GM19438 (cell line): ENCODE data around the gene KIF18A.

Experiments used
- ATAC-seq: cut with Tn5 transposase; IDR thresholded peaks from one replicate; pipeline ENCODE4 v1.9.1; 2021; ENCODE audit warnings: low read depth; ENCODE audit not compliant: unreplicated experiment

Gene KIF18A

DNA sequence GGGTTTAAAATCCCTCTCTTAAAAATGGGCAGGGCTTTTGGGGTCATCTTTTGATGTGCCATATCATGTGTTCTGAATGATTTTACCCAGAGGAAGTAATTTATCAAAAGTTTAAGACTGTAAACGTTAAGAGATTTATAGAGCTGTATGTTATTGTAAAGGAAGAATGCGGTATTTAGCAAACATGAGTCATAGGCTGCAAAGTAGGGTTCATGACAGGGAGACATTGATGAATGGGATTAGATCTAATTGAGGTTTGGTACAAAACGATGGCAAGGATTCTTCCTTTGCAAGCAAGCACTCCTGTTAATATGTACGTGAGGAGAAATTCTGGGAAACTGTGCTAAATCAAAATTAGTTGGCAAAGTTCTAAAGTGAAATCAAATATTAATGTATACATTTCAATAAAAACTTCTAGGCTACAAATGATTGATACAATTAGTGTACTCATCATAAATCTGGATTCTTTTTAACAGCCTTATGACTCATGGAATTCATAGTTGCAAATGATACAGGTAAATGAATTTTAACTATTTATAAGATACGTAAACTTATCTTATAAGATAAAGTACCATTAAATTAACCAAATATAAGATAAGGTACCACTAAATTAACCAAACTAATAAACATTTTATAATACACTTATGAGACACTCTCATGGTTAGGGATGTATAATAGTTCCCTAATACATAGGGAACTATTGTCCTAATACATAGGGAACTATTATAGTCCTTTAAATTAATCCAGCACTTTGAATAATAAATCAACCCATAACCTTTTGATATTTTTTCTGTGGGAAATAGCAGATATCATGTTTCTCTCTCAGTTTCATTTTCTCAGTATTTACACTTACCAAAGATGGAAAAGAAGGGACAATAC lies 58.4 kb downstream of the KIF18A start:
- ATAC-seq = no peak

DNA sequence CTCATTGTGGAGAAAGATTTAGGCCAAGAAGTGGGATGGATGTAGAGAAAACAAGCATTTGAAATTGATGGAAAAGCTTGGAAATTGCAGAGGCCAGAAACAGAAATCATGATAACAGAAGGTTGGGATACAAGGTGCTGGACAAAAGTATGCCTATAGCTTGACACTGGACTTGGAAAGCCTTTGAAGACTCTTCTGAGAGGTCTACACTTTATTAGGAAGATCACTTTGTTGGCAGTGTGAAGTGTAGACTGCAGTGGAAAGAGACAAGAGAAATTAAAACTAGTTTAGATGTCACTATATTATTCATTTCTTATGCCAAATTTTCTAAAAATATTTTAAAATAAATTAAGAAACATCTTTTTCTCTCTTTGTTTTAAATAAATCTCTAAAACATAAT lies 59.1 kb downstream of the KIF18A start:
- no peak for ATAC-seq

DNA sequence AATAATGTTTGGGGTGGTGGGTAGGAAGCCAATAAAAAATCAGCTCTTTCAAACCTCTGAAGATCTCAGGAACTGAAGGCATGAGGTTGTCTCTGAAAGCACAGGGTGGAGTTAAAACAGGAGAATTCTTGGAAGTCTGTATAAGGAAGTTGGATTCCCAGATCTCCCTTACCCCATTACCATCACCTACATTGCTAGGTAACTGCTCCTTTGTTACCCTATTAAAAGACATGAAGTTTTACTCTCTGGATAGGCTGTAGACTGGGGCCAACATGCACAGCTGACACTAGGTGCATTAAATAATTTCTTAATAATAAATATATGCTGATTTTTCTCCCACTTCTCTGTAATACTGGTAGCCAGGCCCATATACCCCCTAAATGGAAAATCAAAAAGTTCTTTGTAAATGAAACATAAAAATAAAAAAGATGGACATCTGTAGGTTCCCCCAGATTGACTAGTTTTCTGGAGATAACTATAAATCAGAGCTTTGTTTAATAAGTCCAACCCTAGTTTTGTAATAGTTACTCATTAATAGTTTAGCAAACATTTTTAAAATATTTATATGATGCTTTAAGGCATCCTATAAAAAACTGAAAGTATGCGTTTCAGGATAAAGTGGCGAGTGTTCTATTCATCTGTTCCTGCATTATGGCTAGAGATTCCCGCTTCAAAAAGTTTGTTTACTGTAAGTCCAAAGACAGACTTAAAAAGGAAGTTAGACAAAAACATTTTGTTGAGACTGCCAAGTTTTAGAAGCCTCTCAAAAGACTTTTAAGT lies 63.8 kb downstream of the KIF18A start:
- no peak for ATAC-seq

DNA sequence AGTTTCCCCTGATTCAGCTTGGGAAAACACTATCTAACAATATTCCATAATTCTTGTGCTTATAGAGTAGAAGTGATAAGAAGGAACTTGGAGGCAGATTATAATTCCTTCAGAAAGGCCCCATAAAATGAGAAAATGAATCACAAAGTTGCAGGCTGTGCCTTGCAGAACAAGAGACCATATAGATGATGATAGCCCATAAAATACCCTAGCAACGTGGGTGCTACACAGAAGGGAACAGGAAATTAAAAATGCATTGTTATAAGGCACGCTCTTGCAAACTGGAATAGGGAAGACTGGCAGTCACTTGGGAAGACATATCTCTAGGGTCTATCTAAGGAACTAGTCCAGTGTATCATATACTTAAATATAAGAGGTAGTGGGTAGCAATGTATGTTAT lies 67.6 kb downstream of the KIF18A start:
- no peak for ATAC-seq

- ATAC-seq = no peak
These were observed 69.2 kb downstream of the KIF18A start for GRCh38 chr11:28038775-28039174.

DNA sequence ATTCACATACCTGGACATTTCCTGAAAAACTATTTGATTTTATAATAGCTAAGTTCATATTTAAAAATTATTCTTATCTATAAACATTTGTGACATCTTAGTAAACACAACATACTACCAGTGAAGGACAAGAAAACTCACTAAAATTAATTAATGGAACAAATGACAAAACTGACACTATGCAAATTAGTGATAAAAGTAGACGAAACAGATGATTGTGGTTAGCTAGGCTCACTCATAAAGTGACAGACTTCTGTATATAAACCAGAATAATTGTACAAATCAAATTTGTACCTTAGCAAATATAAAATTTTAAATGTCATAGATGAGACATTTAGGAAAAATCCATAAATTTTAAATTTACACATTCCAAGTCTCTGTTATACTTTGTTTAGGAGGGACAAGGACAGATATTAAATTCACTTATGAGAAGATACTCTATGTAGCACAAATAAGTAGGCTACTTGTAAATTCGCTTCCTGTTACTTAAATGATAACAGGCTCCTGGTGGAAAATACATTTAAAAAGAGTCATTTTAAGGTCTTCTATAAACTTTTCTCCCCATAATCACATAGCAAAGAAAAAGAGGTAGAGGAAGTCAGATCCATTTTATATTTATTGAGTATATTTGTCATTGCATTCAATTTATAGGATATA lies 81.2 kb downstream of the KIF18A start:
- ATAC-seq = no peak

GRCh38 chr11:28017816-28018215 lies 90.1 kb downstream of the KIF18A start:
- no peak for ATAC-seq

DNA sequence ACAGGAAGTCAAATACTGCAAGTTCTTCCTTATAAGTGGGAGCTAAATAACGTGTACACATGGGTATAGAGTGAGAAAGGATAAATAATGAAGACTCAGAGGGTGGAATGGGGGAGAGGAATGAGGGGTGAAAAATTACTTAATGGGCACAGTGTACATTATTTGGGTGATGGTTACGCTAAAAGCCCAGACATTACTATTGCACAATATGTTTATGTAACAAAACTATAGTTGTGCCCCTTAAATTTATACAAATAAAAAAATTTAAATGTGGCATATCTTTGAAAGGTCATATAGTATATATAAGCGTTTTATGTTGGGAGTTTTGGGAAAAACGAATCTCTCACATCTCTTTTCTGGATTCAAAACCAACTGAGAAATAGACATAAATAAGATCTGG lies 96.1 kb downstream of the KIF18A start:
- ATAC-seq = no peak

- no peak for ATAC-seq
These were observed 98.0 kb downstream of the KIF18A start for GRCh38 chr11:28009996-28010395.

GRCh38 chr11:28009388-28009787 lies 98.6 kb downstream of the KIF18A start:
- no peak for ATAC-seq

DNA sequence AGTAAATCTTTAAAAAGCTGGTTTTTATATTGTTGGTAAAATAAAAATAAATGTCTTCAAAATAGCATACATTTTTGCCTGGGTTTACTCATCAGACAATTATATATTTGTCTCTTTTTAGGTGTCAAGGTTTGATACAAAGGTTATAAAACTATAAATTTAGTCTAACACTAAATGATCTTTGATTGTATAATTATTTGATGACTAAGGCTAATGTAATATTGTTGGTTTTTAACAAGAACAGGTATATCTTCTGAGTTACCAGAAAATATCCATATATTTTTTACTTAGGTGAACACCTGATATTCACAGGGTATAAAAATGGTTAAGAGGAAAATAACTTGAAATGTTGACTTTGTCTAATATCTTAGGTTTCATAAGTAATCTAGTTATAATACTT lies 104.3 kb downstream of the KIF18A start:
- ATAC-seq = no peak

GRCh38 chr11:27998552-27998951 lies 109.4 kb downstream of the KIF18A start:
- ATAC-seq = no peak

- ATAC-seq = no peak
These were observed 110.6 kb downstream of the KIF18A start for GRCh38 chr11:27997344-27997743.

DNA sequence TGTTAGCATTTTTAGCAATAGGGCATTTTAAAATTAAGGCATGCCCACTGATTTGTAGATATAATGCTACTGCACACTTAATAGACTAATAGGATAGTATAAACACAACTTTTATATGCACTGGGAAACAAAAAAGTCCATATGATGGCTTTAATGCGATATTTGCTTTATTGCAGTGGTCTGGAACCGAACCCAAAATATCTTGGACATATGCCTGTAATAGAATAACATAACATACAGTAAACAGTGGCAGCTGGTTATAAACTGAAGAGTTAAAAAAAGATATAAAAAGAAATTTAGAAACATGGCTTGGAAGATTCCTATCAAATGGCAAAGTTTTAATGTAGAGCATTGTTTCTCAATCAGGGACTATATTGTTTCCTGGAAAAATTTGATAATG lies 111.9 kb downstream of the KIF18A start:
- no peak for ATAC-seq

- ATAC-seq = no peak
These were observed 112.9 kb downstream of the KIF18A start for GRCh38 chr11:27995083-27995482.

- ATAC-seq = no peak
These were observed 116.2 kb downstream of the KIF18A start for GRCh38 chr11:27991736-27992135.

GRCh38 chr11:27977527-27977926 lies 130.4 kb downstream of the KIF18A start:
- no peak for ATAC-seq

- ATAC-seq = no peak
These were observed 130.9 kb downstream of the KIF18A start for GRCh38 chr11:27977031-27977430.

DNA sequence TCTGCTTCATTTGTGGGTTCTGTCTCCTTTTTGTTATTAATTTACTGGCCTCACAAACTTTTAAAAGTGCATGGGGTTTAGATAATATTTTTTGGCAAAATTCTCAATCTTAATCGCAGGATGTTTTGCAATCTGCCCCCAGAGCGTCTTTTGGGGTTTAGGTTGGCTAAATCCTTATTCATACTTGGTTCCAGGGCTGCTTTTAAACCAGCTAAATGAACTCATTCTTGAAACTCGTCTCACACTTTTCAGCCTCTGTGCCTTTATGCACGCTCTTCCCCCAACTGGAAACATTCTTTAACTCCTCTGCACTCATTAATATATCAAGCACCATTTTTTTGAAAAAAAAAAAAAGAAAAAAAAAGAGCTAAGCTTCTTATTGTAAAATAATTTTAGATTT lies 131.7 kb downstream of the KIF18A start:
- no peak for ATAC-seq

- ATAC-seq = no peak
These were observed 134.0 kb downstream of the KIF18A start for GRCh38 chr11:27973851-27974536.
